B cell (primary cell): Measurements from ENCODE around the gene EPHA10.

Experiments
- EZH2 ChIP-seq: IDR thresholded peaks from 2 replicates; pipeline ENCODE4 v1.6.1; 2012; ENCODE audit warnings: borderline replicate concordance, low read depth, mild to moderate bottlenecking, moderate library complexity, low read length; ENCODE audit not compliant: insufficient read depth, poor library complexity, severe bottlenecking
- TF ChIP-seq, protein P1 (sequence below): fragments of 200-600 bp; IDR thresholded peaks from one replicate; pipeline ENCODE4 v1.8.0; 2022; ENCODE audit warnings: antibody characterized with exemption, mild to moderate bottlenecking

- TF ChIP-seq, protein P1, sequence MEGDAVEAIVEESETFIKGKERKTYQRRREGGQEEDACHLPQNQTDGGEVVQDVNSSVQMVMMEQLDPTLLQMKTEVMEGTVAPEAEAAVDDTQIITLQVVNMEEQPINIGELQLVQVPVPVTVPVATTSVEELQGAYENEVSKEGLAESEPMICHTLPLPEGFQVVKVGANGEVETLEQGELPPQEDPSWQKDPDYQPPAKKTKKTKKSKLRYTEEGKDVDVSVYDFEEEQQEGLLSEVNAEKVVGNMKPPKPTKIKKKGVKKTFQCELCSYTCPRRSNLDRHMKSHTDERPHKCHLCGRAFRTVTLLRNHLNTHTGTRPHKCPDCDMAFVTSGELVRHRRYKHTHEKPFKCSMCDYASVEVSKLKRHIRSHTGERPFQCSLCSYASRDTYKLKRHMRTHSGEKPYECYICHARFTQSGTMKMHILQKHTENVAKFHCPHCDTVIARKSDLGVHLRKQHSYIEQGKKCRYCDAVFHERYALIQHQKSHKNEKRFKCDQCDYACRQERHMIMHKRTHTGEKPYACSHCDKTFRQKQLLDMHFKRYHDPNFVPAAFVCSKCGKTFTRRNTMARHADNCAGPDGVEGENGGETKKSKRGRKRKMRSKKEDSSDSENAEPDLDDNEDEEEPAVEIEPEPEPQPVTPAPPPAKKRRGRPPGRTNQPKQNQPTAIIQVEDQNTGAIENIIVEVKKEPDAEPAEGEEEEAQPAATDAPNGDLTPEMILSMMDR = no peak
- no peak for TF ChIP-seq EZH2
Observed at GRCh38 chr1:37722181-37723071, 42.5 kb downstream of the EPHA10 start.
